Astrocyte of the hippocampus (primary cell): Measurements from ENCODE around the gene PLCB4.

Experiments used
- DNase-seq: peaks from one replicate; pipeline ENCODE4 v3.0.0; 2011; ENCODE audit warnings: low read depth, low spot score

Gene PLCB4

GRCh38 chr20:9061434-9061833 lies 7.5 kb upstream of the PLCB4 start:
- no peak for DNase-seq

- DNase-seq, result no peak
Observed at GRCh38 chr20:9062066-9062465, 6.8 kb upstream of the PLCB4 start.

- no peak for DNase-seq
Observed at GRCh38 chr20:9066191-9066590, 2.7 kb upstream of the PLCB4 start.

GRCh38 chr20:9068233-9068801 lies 570 bp upstream of the PLCB4 start:
- peak; percentile 84 for DNase-seq

- DNase-seq, result no peak
Observed at GRCh38 chr20:9070304-9070703, 1.4 kb downstream of the PLCB4 start.

DNA sequence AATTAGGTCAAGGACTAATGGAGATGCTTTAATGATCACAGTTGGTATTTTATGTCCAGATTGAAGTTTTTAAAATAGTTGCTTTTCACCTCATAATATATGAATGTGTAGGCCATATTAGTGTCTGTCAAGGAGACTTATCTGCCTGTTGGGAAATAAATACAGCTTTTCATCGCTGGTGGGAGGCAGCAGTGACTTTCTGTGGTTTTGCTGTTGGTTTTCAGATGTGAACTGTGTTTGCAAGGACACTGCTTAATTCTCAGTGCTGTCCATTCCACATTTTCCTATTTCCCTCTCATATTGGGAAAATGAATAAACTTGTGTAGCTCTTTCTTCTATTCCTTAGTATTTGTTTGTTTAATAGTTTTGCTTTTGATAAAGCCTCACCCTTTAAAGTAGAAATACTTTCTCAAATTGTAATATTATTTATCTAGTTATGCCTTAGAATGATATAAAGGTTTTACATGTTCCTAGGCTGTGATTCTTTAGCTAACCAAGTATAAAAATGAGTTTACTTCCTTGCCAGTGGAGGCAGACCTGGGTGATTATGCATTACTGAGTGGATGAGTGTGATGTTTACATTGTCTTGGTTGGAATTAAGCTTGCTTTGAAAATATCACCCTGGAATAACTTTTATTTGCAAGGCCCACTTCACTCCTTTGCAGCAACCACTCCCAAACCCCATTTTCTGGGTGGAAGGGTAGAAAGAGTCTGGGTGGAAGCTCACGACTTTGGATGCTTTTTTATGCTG lies 3.3 kb downstream of the PLCB4 start:
- DNase-seq, result no peak

- no peak for DNase-seq
Observed at GRCh38 chr20:9072861-9073500, 4.1 kb downstream of the PLCB4 start.

GRCh38 chr20:9075264-9076095 lies 6.6 kb downstream of the PLCB4 start:
- no peak for DNase-seq

DNA sequence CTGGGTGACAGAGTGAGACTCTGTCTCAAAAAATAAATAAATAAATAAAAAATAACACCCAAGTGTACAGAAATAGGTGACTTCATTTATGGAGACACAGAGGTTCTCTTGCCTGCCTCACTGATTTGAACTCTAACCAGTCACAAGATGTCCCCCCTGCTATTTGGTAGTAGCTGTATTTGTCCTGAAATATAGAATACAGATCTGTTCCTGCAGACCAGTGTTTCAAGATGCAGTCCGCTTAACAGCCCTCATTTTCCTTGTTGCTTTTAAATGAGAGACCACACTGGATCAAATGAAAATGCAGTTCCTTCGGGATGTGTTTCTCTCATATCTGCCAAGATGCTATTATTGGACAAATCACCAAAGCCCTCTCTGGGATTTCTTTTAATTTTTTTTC lies 7.6 kb downstream of the PLCB4 start:
- no peak for DNase-seq

GRCh38 chr20:9078826-9079731 lies 10.2 kb downstream of the PLCB4 start:
- no peak for DNase-seq

- no peak for DNase-seq
Observed at GRCh38 chr20:9081423-9081966, 12.6 kb downstream of the PLCB4 start.

DNA sequence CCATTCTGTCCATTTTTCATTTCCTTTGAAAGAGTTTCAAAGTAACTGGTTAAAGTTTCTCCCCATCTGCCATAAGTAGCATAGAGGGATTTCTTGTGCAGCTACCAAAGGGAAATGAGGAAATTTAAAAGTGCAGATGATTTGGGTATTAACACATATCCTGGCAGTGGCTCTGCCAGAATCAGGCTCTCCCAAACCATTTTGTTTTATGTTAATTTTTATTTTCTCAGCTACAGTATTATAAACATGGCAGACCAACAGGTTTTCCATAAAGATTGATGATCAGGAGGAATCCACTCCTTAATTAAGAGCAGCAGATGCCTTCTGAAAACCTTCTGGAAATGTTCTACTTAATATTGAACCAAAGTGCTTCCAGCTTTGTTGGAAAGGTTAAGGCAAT lies 13.9 kb downstream of the PLCB4 start:
- DNase-seq, result no peak

- DNase-seq, result no peak
Observed at GRCh38 chr20:9087531-9088217, 18.8 kb downstream of the PLCB4 start.

DNA sequence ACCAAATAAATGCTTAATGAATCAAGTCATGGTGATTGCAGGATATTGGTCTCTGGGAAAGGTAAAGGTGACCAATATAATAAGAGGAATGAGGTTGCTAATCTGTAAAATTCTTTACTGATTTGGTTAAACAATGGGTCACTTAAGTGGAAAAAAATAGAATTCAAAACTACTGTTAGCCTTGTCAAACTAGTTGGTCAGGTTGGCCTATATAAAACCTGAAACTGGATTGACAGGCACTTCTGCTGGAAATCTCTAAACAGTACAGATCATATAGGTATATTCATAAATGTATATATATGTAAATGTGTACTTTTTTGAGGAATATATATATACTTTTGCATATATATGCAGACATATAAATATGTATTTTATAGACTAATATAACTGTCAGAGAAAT lies 19.7 kb downstream of the PLCB4 start:
- DNase-seq, result no peak

GRCh38 chr20:9092113-9092512 lies 23.2 kb downstream of the PLCB4 start:
- DNase-seq, result no peak

- DNase-seq, result no peak
Observed at GRCh38 chr20:9092655-9093054, 23.8 kb downstream of the PLCB4 start.

DNA sequence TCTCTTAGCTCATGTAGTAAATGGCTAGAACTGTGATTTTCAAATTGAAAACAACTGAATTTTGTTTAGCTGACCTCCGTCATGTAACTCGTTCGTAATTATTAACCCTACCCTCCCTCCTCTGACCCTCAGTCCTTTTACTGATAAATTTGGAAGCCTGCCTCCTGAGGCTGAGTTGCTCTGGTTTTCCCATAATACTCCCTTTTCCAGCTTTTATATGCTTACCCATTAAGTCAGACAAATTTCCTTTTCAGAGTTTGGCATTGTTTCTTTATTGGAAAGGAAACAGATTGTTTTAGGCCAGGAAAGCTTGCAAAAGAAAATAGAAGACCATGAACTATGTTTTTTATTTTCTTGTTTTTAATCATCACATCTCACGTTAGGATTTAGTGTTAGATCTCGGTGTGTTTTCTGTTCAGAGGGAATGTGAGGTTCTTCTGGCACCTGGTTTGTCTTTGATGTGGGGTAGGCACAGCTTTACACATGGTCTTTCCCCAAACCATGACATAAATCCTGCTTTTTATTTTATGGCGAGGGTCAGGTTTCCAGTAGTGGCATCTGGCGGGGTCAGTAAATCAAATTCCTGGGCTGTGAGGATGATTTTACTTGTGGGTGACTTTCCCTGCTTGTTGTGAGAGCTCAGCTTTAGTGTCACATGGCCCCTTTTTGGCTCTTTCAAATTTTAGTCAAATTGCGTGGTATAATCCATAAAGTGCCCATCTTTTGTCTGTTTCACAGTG lies 24.5 kb downstream of the PLCB4 start:
- DNase-seq, result no peak

- no peak for DNase-seq
Observed at GRCh38 chr20:9099372-9099771, 30.5 kb downstream of the PLCB4 start.

- no peak for DNase-seq
Observed at GRCh38 chr20:9100691-9101090, 31.8 kb downstream of the PLCB4 start.

GRCh38 chr20:9102456-9102855 lies 33.6 kb downstream of the PLCB4 start:
- DNase-seq, result no peak
